GM21723 (cell line): ENCODE data around the gene TTC23.

ENCODE experiments used
- ATAC-seq: cut with Tn5 transposase; IDR thresholded peaks from one replicate; pipeline ENCODE4 v1.9.1; 2021; ENCODE audit warnings: mild to moderate bottlenecking, moderate library complexity; ENCODE audit not compliant: unreplicated experiment

Gene TTC23

DNA sequence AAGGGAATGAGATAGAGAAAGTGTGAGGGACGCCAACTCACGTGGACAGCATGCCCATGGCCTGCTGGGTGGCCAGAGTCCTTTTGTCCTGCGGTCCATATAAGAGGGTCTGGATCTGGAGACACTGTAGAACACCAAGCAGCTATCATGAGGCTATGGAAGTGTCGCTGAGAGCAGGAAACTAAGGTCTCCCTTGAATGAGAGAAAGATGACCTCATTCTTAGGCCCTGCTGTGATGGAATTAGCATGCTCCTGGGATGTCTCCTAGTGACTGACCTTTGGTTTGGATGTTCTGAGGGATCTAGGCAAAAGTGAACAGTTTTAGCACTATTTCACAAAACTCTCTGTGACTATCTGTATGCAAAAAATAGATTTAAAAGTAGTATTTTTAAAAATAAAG is 110.1 kb downstream of the TTC23 start:
- ATAC-seq, result no peak

DNA sequence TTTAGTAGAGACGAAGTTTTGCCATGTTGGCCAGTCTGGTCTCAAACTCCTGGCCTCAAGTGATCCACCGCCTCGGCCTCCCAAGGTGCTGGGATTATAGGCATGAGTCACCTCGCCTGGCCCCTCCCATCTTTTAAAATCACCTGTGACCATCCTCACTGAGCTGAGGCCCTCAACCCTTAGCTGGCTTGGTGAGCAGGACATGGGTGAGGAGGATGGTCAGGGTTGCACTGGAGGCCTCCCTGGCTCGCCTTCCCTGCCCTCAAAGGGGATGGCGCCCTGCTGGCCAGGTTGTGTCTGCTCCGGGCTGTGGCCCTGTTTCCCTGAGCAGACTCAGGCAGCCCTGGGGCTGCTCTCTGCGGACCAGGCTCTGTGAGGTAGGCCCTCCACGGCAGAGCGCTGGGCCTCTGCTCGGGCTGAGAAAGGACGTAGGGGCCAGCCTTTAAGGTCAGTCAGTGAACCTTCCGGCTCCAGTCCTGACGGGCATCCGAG is 110.8 kb downstream of the TTC23 start:
- ATAC-seq, result no peak

DNA sequence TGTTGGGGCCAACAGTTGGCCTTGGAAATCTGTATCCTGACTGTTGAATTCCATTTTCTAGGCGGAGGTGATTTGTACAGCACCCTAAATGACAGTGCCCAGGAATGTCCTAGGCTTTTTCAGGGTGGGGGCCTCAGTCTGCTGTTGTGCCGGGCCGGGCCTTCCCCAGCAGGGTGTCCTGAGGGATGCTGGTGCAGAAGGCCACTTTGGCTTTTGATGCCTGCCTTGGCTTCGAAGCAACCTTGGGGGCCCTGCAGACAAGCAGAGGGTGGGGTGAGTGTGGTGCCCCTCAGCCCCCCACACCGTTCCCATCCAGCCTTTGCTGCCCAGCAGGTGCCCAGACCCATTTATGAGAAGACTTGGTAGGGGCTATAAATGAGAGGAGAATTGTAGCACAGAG is 111.5 kb downstream of the TTC23 start:
- no peak for ATAC-seq

DNA sequence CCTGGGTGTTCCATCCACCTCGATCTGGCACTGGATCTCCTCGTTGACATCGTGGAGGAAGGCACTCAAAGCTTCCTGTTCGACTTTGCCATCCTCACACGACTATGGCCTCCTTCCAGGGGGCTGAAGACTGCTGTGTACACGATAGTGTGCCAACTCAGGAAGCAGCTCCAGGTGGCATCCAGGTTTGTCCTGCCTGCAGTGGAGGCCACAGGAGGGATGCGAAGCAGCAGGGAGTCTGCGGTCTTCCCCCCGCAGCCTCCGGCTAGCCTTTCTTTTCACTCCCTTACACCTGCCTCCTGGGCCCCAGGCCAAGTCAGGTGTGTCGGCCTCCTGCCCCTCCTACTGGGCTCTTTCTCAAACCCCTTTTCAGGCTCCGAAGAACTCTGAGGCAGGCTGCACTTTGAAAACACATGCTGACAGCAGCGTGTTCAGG is 112.3 kb downstream of the TTC23 start:
- no peak for ATAC-seq

DNA sequence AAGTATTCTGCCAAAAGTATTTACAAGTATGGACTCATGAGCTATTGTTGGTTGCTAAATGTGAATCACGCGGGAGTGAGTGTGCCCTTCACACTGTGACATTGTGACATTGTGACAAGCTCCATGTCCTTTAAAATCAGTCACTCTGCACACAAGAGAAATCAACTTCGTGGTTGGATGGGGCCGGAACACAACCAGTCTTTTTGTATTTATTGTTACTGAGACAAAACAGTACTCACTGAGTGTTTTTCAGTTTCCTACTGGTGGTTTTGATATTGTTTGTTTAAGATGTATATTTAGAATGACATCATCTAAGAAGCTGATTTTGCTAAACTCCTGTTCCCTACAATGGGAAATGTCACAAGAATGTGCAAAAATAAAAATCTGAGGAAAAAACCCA is 114.2 kb downstream of the TTC23 start:
- peak; percentile 85 for ATAC-seq

DNA sequence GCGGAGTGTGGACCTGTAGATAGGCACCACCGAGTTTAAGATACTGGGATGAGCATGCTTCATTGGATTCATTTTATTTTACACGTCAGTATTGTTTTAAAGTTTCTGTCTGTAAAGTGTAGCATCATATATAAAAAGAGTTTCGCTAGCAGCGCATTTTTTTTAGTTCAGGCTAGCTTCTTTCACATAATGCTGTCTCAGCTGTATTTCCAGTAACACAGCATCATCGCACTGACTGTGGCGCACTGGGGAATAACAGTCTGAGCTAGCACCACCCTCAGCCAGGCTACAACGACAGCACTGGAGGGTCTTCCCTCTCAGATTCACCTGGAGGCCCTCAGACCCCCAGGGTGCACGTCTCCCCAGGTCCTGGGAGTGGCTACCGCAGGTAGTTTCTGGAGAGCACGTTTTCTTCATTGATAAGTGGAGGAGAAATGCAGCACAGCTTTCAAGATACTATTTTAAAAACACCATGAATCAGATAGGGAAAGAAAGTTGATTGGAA is 115.0 kb downstream of the TTC23 start:
- ATAC-seq, result no peak

DNA sequence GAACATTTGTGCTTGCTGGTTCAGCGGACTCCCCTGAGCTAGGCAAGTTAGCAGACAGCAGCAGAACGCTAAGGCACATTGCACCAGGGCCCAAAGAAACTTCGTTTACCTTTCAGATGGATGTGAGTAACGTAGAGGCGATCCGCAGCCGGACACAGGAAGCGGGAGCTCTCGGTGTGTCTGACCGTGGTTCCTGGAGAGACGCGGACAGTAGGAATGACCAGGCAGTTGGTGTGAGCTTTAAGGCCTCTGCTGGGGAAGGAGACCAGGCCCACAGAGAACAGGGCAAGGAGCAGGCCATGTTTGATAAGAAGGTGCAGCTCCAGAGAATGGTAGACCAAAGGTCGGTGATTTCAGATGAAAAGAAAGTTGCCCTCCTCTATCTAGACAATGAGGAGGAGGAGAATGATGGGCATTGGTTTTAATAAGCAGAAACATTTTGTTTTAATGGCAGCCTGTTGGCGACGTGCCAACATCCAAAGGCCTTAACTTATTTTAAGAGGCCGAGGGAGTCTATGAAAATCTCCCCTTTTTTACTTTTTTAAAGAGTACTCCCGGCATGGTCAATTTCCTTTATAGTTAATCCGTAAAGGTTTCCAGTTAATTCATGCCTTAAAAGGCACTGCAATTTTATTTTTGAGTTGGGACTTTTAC is 116.6 kb downstream of the TTC23 start:
- no peak for ATAC-seq

DNA sequence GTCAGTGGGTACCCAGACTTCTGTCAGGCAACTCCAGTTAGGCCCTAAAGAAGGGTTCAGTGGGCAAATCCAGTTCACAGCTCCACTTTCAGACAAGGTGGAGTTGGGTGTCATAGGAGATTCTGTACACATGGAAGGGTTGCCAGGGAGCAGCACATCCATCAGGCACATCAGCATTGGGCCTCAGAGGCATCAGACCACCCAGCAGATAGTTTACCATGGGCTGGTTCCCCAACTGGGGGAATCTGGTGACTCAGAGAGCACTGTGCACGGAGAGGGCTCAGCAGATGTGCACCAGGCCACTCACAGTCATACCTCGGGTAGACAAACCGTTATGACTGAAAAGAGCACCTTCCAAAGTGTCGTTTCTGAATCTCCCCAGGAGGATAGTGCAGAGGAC is 117.3 kb downstream of the TTC23 start:
- no peak for ATAC-seq

DNA sequence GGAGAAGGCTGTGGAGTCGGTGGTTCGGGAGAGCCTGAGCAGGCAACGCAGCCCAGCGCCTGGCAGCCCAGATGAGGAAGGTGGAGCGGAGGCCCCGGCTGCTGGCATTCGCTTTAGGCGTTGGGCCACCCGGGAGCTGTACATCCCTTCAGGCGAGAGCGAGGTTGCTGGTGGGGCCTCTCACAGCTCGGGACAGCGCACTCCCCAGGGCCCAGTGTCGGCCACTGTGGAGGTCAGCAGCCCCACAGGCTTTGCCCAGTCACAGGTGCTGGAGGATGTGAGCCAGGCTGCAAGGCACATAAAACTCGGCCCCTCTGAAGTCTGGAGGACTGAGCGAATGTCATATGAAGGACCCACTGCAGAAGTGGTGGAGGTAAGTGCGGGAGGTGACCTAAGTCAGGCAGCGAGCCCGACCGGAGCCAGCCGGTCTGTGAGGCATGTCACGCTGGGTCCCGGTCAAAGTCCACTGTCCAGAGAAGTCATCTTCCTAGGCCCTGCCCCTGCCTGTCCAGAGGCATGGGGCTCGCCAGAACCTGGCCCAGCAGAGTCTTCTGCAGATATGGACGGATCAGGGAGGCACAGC is 117.8 kb downstream of the TTC23 start:
- ATAC-seq, result no peak

DNA sequence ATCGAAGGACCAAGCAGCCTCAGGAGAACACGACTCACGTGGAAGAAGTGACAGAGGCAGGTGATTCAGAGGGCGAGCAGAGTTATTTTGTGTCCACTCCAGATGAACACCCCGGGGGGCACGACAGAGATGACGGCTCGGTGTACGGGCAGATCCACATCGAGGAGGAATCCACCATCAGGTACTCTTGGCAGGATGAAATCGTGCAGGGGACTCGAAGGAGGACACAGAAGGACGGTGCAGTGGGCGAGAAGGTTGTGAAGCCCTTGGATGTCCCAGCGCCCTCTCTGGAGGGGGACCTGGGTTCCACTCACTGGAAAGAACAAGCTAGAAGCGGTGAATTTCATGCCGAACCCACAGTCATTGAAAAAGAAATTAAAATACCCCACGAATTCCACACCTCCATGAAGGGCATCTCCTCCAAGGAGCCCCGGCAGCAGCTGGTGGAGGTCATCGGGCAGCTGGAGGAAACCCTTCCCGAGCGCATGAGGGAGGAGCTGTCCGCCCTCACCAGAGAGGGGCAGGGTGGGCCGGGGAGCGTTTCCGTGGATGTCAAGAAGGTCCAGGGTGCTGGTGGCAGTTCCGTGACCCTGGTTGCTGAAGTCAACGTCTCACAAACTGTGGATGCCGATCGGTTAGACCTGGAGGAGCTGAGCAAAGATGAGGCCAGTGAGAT is 118.5 kb downstream of the TTC23 start:
- ATAC-seq, result no peak

DNA sequence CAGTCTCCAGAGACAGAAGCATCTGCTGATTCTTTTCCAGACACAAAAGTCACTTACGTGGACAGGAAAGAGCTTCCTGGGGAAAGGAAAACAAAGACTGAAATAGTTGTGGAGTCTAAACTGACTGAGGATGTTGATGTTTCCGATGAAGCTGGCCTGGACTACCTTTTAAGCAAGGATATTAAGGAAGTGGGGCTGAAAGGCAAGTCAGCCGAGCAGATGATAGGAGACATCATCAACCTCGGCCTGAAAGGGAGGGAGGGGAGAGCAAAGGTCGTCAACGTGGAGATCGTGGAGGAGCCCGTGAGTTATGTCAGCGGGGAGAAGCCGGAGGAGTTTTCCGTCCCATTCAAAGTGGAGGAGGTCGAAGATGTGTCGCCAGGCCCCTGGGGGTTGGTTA is 119.1 kb downstream of the TTC23 start:
- ATAC-seq, result no peak

DNA sequence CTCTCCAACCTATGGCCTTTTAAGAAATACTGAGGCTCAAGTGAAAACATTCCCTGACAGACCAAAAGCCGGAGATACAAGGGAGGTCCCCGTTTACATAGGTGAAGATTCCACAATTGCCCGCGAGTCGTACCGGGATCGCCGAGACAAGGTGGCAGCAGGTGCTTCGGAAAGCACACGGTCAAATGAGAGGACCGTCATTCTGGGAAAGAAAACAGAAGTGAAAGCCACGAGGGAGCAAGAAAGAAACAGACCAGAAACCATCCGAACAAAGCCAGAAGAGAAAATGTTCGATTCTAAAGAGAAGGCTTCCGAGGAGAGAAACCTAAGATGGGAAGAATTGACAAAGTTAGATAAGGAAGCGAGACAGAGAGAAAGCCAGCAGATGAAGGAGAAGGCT is 119.7 kb downstream of the TTC23 start:
- no peak for ATAC-seq

DNA sequence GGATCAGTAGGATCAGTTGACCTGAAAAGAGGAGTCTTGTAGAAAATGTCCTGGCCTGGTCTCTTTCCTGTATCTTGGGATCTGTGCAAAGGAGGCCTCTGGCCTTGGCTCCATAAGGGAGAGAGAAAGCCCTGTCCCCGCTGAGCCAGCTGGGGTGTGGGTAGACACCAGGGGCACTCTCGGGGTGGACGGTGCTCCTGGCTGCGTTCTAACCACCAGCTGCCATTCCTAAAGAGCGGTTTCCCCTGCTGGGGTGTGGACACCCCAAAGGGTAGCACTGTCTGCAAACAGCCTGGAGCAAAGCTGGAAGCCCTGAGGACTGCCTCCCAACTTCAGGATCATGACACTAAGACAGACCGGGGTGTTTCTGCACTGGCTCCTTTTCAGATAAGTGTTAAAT is 121.0 kb downstream of the TTC23 start:
- ATAC-seq, result no peak

DNA sequence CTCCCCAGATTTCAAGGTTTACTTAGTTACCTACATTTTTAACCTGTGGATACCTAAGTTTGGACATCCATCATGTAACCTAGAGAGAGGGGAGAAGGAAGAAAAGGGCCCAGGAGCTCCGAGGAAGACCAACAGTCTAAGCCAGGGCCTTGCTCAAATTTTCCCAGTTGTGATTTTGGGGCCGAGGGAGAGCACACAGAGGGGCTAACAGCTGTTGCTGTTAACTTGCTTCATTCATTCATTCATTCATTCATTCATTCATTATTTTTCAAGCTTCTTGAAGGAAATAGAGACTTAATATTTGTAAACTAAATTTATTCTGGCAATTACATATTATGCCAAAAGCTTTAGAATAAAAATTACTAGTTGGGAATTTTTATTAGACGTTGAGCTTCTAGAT is 121.6 kb downstream of the TTC23 start:
- no peak for ATAC-seq

DNA sequence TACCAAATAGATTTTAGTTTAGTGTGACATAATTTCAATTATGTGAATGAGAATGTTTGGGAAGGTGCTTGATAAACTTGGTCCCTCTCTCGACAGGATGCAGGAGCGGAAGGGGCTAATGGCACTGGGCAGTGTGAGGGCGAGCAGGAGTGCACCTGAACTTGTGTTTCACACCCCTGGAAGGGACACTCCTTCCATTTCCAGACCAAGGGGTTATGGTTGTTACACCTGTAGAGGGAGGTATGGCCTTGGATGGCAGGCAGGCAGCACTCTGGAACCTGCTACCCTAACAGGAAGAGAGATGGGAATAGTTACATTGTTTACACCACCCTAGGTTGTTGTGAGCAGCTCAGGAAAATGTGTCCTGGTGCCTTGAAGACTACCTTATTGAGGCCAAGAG is 122.5 kb downstream of the TTC23 start:
- no peak for ATAC-seq

DNA sequence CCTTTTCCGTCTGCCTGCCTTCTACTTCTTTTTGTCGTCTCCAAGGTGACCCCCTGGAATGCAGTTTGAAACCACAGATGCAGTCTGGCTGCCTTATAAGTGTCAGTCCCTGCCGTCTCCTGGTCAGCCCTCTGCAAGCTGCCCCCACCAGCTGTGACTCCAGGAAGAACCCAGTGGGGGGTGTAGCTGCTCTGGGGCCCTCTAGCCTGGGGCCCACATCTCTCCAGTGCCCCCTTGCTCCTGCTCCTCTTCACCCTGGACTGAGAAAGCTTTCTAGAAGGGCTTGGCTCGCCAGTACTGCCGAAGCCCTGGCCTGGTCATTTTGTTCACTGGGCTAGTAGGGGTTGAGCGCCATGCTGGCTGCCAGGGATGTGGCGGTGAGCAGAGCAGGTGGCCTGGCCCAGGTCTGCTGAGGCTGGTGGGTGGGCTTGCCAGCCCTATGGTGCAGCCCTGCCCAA is 123.2 kb downstream of the TTC23 start:
- no peak for ATAC-seq

DNA sequence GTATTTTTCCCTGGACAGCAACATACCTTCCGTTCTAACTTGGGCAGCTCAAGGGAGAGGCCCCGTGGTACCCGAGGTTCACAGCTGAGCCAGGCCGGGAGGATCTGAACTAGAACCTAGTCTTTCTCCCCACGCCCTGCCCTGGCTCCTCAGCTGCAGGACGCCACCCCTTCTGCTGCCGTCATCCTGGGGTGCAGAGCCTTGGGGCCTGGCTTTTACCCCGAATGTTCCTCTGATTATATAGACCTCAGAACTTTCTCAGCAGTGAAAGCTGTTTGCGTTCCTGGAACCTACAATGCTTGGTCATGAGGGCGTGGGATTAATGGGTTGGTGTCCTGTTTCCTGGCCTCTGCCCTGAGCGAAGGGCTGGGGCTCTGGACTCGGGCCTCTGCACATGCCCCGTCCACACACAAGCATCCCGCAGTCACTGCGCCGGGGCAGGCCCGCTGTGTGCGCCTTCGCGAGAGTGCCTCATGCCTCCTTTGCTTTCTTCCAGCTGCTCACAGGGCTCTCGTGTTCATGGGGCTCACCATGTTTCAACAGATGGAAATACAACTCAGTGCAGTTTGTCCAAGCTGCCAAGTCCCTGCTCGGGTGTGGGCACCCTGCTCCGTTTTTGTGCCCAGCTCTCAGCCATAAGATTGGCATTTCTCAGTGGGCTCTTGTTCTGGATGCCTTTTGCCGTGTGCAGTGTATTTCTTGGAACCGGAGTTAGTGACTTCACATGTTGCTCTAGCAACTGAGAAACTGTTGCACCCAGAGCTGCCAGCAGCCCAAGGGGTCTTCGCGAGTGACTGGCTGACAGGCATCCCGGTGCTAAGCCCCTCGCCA is 124.1 kb downstream of the TTC23 start:
- no peak for ATAC-seq

DNA sequence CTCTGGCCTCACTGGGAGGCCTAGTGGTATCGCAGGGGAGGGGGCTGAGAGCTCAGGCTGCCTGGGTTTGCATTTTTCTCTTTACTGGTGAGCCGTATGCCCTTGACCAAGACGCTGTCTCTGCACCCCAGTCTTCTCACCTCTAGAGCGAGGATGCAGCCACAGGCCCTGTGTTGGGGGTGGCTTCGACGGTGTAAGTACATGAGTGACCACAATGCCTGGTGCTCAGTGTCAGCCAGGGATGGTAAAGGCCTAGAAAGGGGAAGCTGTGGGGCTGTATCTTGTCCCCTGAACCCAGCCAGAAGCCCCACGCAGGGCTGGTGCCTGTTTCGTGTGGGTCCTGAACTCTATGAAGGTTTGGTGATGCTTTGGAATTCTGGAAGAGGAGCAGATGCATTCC is 124.7 kb downstream of the TTC23 start:
- ATAC-seq, result no peak

DNA sequence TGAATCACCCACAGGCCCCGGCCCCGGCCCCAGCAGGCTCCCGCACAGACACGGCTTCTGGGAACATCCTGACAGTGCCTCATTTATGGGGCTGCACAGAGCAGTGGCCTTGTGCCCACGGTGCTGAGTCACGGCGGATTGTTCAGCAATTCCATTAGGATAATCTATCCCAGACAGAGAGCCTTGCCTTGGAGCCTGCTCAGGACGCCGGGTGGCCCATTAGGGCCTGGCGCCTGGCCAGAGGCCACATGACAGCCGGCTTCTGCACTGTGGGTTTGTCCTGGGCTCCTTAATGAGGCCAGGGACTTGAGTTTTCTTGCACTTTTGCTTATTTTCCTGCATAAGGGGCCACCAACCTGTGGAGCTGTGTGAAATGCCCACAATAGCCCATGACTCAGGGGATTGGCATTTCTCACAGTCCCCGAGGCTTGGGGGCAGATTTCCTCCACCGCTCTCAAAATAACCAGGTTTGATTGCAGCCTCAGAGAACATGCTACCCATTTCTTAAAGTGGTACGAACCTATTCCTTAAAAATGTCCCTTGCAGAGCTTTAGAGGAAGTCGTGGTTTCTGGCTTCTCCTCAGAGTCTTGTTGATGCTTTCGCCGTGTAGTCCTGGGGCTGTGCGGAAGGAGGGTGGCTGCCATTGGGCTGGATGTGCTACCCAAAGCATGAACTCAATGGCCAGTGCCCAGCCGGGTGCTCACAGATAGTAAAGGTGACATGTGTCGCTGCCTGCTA is 125.5 kb downstream of the TTC23 start:
- ATAC-seq, result no peak
